SK-N-SH treated with all-trans-retinoic acid at 6 μM for 48 hours (cell line): Measurements from ENCODE around the gene CMKLR1.

Experiments used
- ATAC-seq: fragments of 200-7000 bp; cut with Tn5 transposase; 3 replicates; pipeline ENCODE4 v1.9.1; 2020; ENCODE audit warnings: mild to moderate bottlenecking, moderate library complexity
- ARNTL ChIP-seq: fragments of 450-650 bp; formaldehyde crosslinking; IDR thresholded peaks from 2 replicates; pipeline ENCODE4 v1.5.0; 2020; ENCODE audit warnings: low read depth, mild to moderate bottlenecking, moderate library complexity, borderline replicate concordance
- BACH2 ChIP-seq: fragments of 250-450 bp; sonication (Bioruptor Pico); IDR thresholded peaks from 2 replicates; pipeline ENCODE4 v1.9.0; 2021; ENCODE audit warnings: mild to moderate bottlenecking, borderline replicate concordance
- CREB5 ChIP-seq: fragments of 250-450 bp; sonication (Bioruptor Pico); IDR thresholded peaks from 2 replicates; pipeline ENCODE4 v1.5.1; 2020; ENCODE audit warnings: low read depth, mild to moderate bottlenecking, moderate library complexity
- CSDC2 ChIP-seq: fragments of 250-450 bp; sonication (Bioruptor Pico); IDR thresholded peaks from 2 replicates; pipeline ENCODE4 v1.5.0; 2020; ENCODE audit warnings: mild to moderate bottlenecking, moderate library complexity
- CSRNP3 ChIP-seq: fragments of 250-450 bp; sonication (Bioruptor Pico); IDR thresholded peaks from 2 replicates; pipeline ENCODE4 v1.5.1; 2021; ENCODE audit warnings: mild to moderate bottlenecking, moderate library complexity
- ESRRG ChIP-seq: fragments of 250-450 bp; sonication (Bioruptor Pico); IDR thresholded peaks from 2 replicates; pipeline ENCODE4 v1.6.1; 2021; ENCODE audit warnings: mild to moderate bottlenecking
- GLIS3 ChIP-seq: fragments of 250-450 bp; sonication (Bioruptor Pico); IDR thresholded peaks from 2 replicates; pipeline ENCODE4 v1.5.0; 2020; ENCODE audit warnings: mild to moderate bottlenecking, moderate library complexity
- ISL1 ChIP-seq: fragments of 250-450 bp; sonication (Bioruptor Pico); IDR thresholded peaks from 2 replicates; pipeline ENCODE4 v2.1.2; 2022; ENCODE audit warnings: mild to moderate bottlenecking, moderate library complexity
- OSR1 ChIP-seq: fragments of 250-450 bp; sonication (Bioruptor Pico); IDR thresholded peaks from 2 replicates; pipeline ENCODE4 v1.8.0; 2022; ENCODE audit warnings: moderate library complexity, mild to moderate bottlenecking, inconsistent platforms
- PATZ1 ChIP-seq: fragments of 250-450 bp; sonication (Bioruptor Pico); IDR thresholded peaks from 2 replicates; pipeline ENCODE4 v1.8.0; 2020; ENCODE audit warnings: mild to moderate bottlenecking, moderate library complexity, borderline replicate concordance
- POU6F1 ChIP-seq: fragments of 250-450 bp; sonication (Bioruptor Pico); IDR thresholded peaks from 2 replicates; pipeline ENCODE4 v1.8.0; 2021; ENCODE audit warnings: low read depth, mild to moderate bottlenecking, moderate library complexity, borderline replicate concordance
- PPARA ChIP-seq: fragments of 250-450 bp; sonication (Bioruptor Pico); IDR thresholded peaks from 2 replicates; pipeline ENCODE4 v1.5.0; 2020; ENCODE audit warnings: mild to moderate bottlenecking, borderline replicate concordance
- RARB ChIP-seq: fragments of 250-450 bp; sonication (Bioruptor Pico); IDR thresholded peaks from 2 replicates; pipeline ENCODE4 v1.8.0; 2021; ENCODE audit warnings: mild to moderate bottlenecking, moderate library complexity
- SNAI2 ChIP-seq: fragments of 250-450 bp; sonication (Bioruptor Pico); IDR thresholded peaks from 2 replicates; pipeline ENCODE4 v1.5.0; 2020; ENCODE audit warnings: mild to moderate bottlenecking, moderate library complexity
- TCF4 ChIP-seq: fragments of 250-450 bp; sonication (Bioruptor Pico); IDR thresholded peaks from 2 replicates; pipeline ENCODE4 v1.8.0; 2021; ENCODE audit warnings: mild to moderate bottlenecking, moderate library complexity, borderline replicate concordance
- TOX ChIP-seq: fragments of 250-450 bp; sonication (Bioruptor Pico); IDR thresholded peaks from 2 replicates; pipeline ENCODE4 v1.8.0; 2021; ENCODE audit warnings: mild to moderate bottlenecking, moderate library complexity, borderline replicate concordance
- TSHZ2 ChIP-seq: fragments of 250-450 bp; sonication (Bioruptor Pico); IDR thresholded peaks from 2 replicates; pipeline ENCODE4 v1.5.0; 2020; ENCODE audit warnings: mild to moderate bottlenecking, moderate library complexity
- ZC3H10 ChIP-seq: fragments of 250-450 bp; sonication (Bioruptor Pico); IDR thresholded peaks from 2 replicates; pipeline ENCODE4 v1.5.1; 2021; ENCODE audit warnings: mild to moderate bottlenecking, moderate library complexity
- ZFP30 ChIP-seq: fragments of 450-650 bp; formaldehyde crosslinking; IDR thresholded peaks from 2 replicates; pipeline ENCODE4 v1.5.0; 2022; ENCODE audit warnings: mild to moderate bottlenecking, moderate library complexity
- ZNF565 ChIP-seq: fragments of 450-650 bp; formaldehyde crosslinking; conservative IDR thresholded peaks from 2 replicates; pipeline ENCODE4 v1.5.0; 2020; ENCODE audit warnings: low read depth, mild to moderate bottlenecking, moderate library complexity
- ZNF70 ChIP-seq: fragments of 450-650 bp; formaldehyde crosslinking; IDR thresholded peaks from 2 replicates; pipeline ENCODE4 v1.5.0; 2020; ENCODE audit warnings: mild to moderate bottlenecking, moderate library complexity
- ZNF8 ChIP-seq: fragments of 450-650 bp; formaldehyde crosslinking; IDR thresholded peaks from 2 replicates; pipeline ENCODE4 v1.5.0; 2020; ENCODE audit warnings: mild to moderate bottlenecking, moderate library complexity

Gene CMKLR1

GRCh38 chr12:108328420-108328819 lies 10.7 kb downstream of the CMKLR1 start:
- TF ChIP-seq ZNF8 (CRISPR knock-in tag) (no peak), OSR1 (CRISPR knock-in tag) (no peak), TSHZ2 (CRISPR knock-in tag) (no peak), PATZ1 (CRISPR knock-in tag) (no peak), ZNF565 (CRISPR knock-in tag) (no peak), POU6F1 (no peak), BACH2 (CRISPR knock-in tag) (no peak), ZFP30 (CRISPR knock-in tag) (no peak)
- ATAC-seq: no peak

- no peak for ATAC-seq
- TF ChIP-seq CREB5 (no peak), ZNF8 (CRISPR knock-in tag) (no peak), ARNTL (CRISPR knock-in tag) (no peak), TOX (no peak), ESRRG (no peak), ZNF565 (CRISPR knock-in tag) (no peak), ISL1 (CRISPR knock-in tag) (no peak), OSR1 (CRISPR knock-in tag) (no peak), TSHZ2 (CRISPR knock-in tag) (no peak), PPARA (no peak), CSDC2 (CRISPR knock-in tag) (no peak), RARB (CRISPR knock-in tag) (no peak), SNAI2 (CRISPR knock-in tag) (no peak), ZC3H10 (no peak)
These were observed 11.3 kb downstream of the CMKLR1 start for GRCh38 chr12:108327621-108328344.

- no peak for ATAC-seq
- no peak for TF ChIP-seq SNAI2 (CRISPR knock-in tag)
- no peak for TF ChIP-seq PATZ1 (CRISPR knock-in tag)
- no peak for TF ChIP-seq RARB (CRISPR knock-in tag)
- no peak for TF ChIP-seq CSDC2 (CRISPR knock-in tag)
- TF ChIP-seq ZC3H10: no peak
- TF ChIP-seq CREB5: no peak
- no peak for TF ChIP-seq CSRNP3 (CRISPR knock-in tag)
- no peak for TF ChIP-seq ARNTL (CRISPR knock-in tag)
- no peak for TF ChIP-seq ZNF70 (CRISPR knock-in tag)
- TF ChIP-seq GLIS3 (CRISPR knock-in tag): no peak
- no peak for TF ChIP-seq BACH2 (CRISPR knock-in tag)
- no peak for TF ChIP-seq TCF4 (CRISPR knock-in tag)
These were observed 12.8 kb downstream of the CMKLR1 start for GRCh38 chr12:108326254-108326750.
